Kidney epithelial cell (primary cell): ENCODE data around the gene PPT2. TPM values are rescaled to one million over a fixed set of nuclear protein-coding genes. Genes with fewer than 3 reads are reported as not detected.

Experiments
- DNase-seq: peaks from one replicate; pipeline ENCODE4 v3.0.0-alpha.2; 2010; ENCODE audit warnings: low read depth
- H3K27me3 ChIP-seq: 2 replicates; pipeline ENCODE4 v1.6.0; 2011; ENCODE audit warnings: low read length; ENCODE audit not compliant: control insufficient read depth, insufficient read depth
- H3K36me3 ChIP-seq: 2 replicates; pipeline ENCODE4 v1.5.1; 2011; ENCODE audit warnings: low read length; ENCODE audit not compliant: control insufficient read depth, insufficient read depth
- H3K4me3 ChIP-seq: 2 replicates; pipeline ENCODE4 v1.5.1; 2011; ENCODE audit warnings: low read depth, mild to moderate bottlenecking, control low read depth, low read length
- CTCF ChIP-seq: IDR thresholded peaks from 2 replicates; pipeline ENCODE4 v1.5.1; 2011; ENCODE audit warnings: mild to moderate bottlenecking, moderate library complexity, low read length, control low read depth, inconsistent platforms; ENCODE audit not compliant: insufficient read depth, poor library complexity, severe bottlenecking
- total RNA-seq: library from RNA; depleted of rRNA; stranded (reverse); fragments of >200 nt; gene quantifications from 2 replicates; pipeline ENCODE4 v1.2.3, GENCODE V29; 2015

PPT2 gene
- total RNA-seq, 1 donor from 2014 or later = 12.9 TPM

GRCh38 chr6:32109114-32109764 lies 44.7 kb upstream of the PPT2 start, which contains the start of gene TNXB:
Gene TNXB (minus strand): TSS chr6:32109338. CDS start chr6:32098198, 11,140 bp downstream.
- Histone ChIP-seq H3K4me3 (no peak within 1 kb of the TSS), H3K27me3 (peaks cover 41% of the 10 kb centered on the region), H3K36me3 (no peaks in the 10 kb centered on the region)
- no peak for TF ChIP-seq CTCF
- no peak for DNase-seq

DNA sequence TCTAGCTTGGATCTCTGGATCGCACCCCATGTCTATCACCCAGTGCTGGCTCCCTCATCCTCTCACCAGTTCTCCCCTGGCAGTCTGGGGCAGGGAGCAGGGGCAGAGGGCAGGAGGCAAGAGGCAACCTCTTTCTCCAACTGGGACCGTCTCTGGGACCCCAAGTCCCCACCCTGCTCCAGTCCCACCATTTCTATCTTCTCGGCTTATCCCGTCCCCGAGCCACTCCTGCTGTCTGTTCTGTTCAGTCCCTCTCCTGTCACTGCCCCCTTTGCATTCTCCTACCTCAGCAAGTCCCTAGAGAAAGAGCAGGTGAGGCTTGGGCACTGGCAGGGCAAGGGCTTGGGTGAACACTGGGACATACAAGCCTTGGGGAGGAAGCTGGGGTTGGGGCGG lies 44.2 kb upstream of the PPT2 start:
- TF ChIP-seq CTCF = no peak
- Histone ChIP-seq H3K4me3 (no peak overlapping the region), H3K27me3 (peaks cover 41% of the 10 kb centered on the region), H3K36me3 (no peaks in the 10 kb centered on the region)
- DNase-seq = no peak

DNA sequence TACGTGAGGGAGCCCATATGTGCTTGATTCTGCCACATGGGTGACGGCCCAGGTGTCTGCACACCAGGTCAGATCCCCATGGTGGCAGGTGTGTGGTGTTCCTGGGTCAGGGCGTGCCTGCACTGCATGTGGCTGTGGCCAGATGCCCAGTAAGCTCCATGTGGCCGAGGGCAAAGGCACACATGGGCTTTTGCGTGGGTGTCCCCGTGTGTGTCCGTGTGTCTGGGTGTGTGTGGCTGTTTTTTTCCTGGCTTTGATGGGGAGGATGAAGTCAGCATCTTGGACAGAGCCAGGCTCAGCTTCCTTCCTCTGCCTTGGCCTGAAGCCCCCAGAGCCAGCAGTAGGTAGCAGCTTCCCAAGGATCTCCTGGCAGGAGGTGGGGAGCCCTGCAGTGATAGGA lies 43.3 kb upstream of the PPT2 start:
- no peaks in the 10 kb centered on the region for H3K36me3 ChIP-seq
- no peak for TF ChIP-seq CTCF
- peaks cover 41% of the 10 kb centered on the region for H3K27me3 ChIP-seq
- DNase-seq = no peak
- H3K4me3 ChIP-seq = no peak overlapping the region

GRCh38 chr6:32111424-32112066 lies 42.4 kb upstream of the PPT2 start:
- Histone ChIP-seq H3K36me3 (peaks cover 2% of the 10 kb centered on the region), H3K4me3 (no peak overlapping the region), H3K27me3 (peaks cover 36% of the 10 kb centered on the region)
- no peak for DNase-seq
- no peak for TF ChIP-seq CTCF

- Histone ChIP-seq H3K36me3 (peaks cover 3% of the 10 kb centered on the region), H3K27me3 (peaks cover 28% of the 10 kb centered on the region), H3K4me3 (no peak overlapping the region)
- no peak for TF ChIP-seq CTCF
- no peak for DNase-seq
These were observed 41.4 kb upstream of the PPT2 start for GRCh38 chr6:32112431-32112980.
